GM12875 (cell line): ENCODE data around the gene HSPB6.

Experiments used
- H3K4me3 ChIP-seq: one replicate; pipeline ENCODE4 v1.5.1; 2011; ENCODE audit warnings: low read depth, low read length, control low read depth
- TF ChIP-seq, protein P1 (sequence below): IDR thresholded peaks from 2 replicates; pipeline ENCODE4 v1.5.1; 2011; ENCODE audit warnings: low read depth, mild to moderate bottlenecking, control low read depth, inconsistent platforms, low read length, moderate library complexity, borderline replicate concordance; ENCODE audit not compliant: insufficient read depth

HSPB6 gene

DNA sequence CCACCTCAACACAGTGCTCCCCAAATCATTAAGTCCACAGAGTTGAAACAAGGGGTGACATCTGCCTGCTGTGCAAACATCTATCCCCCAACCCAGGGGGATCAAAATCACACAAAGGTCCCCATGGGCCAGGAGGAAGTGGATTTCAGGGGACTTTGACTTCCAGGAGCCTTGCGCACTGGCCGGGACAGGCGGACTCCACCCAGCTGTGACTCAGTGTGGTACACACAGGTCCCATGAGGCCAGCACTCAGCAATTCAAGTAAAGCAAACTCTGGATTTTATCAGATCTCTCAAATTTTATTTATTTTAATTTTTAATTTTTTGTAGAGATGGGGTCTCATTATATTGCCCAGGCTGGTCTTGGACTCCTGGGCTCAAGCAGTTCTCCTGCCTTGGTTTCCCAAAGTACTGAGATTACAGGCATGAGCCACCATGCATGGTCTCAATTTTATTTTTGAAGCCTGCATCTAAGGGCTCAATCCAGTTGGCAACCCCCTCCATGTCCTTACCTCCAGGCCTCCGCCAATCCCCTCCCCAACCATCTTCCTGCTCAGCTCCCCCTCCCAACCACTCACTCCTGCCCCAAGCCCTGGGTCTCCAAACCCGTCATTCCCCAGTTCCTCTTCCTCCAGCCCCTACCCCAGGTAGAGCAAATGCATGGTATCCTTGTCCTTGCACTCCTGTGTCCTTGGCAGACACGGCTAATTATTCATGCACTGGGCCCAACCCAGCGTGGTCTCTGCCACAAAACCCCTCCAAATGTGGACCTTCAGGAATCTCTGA, 36.7 kb upstream of the HSPB6 start:
- H3K4me3 ChIP-seq, result no peak overlapping the region
- TF ChIP-seq, protein P1, sequence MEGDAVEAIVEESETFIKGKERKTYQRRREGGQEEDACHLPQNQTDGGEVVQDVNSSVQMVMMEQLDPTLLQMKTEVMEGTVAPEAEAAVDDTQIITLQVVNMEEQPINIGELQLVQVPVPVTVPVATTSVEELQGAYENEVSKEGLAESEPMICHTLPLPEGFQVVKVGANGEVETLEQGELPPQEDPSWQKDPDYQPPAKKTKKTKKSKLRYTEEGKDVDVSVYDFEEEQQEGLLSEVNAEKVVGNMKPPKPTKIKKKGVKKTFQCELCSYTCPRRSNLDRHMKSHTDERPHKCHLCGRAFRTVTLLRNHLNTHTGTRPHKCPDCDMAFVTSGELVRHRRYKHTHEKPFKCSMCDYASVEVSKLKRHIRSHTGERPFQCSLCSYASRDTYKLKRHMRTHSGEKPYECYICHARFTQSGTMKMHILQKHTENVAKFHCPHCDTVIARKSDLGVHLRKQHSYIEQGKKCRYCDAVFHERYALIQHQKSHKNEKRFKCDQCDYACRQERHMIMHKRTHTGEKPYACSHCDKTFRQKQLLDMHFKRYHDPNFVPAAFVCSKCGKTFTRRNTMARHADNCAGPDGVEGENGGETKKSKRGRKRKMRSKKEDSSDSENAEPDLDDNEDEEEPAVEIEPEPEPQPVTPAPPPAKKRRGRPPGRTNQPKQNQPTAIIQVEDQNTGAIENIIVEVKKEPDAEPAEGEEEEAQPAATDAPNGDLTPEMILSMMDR, result no peak

DNA sequence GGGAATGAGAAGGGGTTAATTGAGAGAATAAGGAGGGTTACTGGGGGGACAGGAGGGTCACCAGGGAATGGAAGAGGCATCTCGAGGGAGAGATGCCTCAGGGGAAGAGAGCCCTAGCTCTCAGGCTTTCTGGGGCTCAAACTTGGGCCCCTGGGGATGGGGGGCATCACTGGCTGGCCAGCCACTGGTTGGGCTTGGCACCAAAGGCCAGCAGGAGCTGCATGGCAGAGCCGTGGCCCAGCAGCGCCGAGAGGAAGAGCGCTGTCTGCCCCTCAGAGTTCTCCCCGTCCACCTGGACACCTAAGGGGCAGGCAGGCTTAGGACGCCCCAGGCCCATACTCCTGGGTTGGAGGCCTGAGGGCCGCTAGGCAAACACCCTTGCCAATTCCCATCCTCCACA, 36.1 kb upstream of the HSPB6 start:
- TF ChIP-seq, protein P1, result no peak
- H3K4me3 ChIP-seq, result no peak overlapping the region

DNA sequence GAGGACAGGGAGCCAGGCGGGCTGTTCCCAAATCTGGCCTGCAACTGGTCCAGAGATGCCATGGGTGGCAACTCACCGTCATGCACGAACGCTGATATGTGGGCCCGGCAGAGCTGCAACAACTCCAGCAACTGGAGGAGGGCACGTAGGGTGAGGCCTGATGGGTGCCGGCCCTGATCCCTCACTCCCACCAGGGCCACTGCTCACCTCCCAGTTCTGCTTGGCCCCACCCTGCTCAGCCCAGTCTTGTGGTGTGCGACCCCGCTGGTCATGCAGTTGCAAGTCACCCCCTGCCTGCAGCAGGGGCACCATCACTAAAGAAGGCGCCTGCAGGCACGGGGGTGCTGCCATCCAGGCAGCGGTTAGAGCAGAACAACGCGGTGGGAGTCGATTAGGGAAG, 35.5 kb upstream of the HSPB6 start:
- H3K4me3 ChIP-seq, result no peak overlapping the region
- TF ChIP-seq, protein P1, result no peak

DNA sequence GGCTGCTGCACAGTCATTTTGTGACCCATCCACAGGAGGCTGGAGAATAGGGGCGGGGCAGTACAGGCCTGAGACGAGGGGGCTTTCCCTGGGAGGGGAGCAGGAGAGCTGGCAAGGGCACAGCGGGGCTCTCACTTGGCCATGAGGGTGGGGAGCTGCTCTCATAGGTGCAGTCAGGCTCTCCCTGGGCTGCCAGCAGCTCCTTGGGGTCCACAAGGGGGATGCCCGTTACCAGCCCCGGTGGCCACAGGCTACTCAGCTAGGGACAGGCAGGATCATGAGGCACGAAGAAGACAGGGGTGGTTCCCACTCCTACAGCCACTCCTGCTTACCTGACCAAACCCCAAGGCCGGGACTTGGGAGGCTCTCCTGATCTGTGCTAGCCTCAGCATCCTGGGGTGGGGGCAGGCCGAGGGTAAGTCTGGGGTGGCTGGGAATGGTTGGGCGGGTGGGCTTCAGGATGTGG, 35.0 kb upstream of the HSPB6 start:
- no peak overlapping the region for H3K4me3 ChIP-seq
- TF ChIP-seq, protein P1, result no peak

GRCh38 chr19:35790981-35791813, 34.4 kb upstream of the HSPB6 start:
- TF ChIP-seq, protein P1, result peak; percentile 35; the same call in 1 of the 2 replicates
- no peak overlapping the region for H3K4me3 ChIP-seq

GRCh38 chr19:35789978-35790944, 33.4 kb upstream of the HSPB6 start:
- no peak overlapping the region for H3K4me3 ChIP-seq
- TF ChIP-seq, protein P1, result no peak
